IPS-NIHi7 (cell line): ENCODE results near the gene ANXA3.
A peak's percentile ranks its signal among the peaks of the same experiment; 100 is the strongest.

ENCODE experiments used
- DNase-seq: peaks from one replicate; pipeline ENCODE4 v3.0.0; 2012; ENCODE audit warnings: mixed read lengths; ENCODE audit errors: extremely low spot score

ANXA3 gene

DNA sequence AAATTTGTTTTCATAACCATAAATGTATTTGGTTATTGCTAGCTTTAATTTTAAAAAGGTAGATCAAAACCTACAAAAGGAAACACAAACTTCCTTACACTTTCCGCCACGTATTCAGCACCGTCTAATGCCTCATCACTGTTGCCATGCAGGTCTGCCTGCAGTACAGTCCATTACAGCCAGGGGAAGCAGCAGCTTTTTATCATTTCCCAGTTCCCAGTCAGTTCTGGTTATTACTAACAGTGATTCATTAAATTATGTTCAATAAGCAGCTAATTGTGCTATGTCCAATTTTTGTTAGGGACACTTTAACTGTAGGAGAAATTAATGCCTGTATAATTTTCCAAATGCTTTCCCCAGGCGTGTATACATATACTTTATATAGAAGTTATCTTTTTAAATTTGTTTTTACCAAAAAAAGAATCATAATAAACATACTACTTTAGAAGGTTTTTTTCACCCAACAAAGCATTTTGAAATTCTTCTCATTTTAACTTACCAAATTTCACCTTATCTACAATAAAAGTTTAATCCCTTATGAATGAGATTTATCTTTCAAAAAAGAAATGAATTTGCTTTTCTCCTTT lies 93.3 kb downstream of the ANXA3 start:
- DNase-seq: peak; percentile 69

GRCh38 chr4:78645853-78646757 lies 94.5 kb downstream of the ANXA3 start:
- DNase-seq: no peak

DNA sequence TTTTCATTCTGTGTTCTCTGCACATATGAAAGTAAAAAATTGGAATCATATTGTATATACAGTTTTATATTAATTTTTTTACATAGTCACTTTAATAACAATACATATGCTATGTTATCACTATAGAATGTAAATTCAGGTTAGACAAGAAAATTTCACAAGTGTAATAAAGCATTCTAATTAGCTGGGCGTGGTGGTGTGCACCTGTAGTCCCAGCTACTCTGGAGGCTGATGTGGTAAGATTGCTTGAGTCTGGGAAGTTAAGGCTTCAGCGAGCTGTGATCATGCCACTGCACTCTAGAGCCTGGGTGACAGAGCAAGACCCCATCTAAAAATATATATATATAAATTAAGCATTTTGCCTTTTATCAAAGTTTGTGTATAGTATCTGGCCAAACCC lies 95.7 kb downstream of the ANXA3 start:
- no peak for DNase-seq

DNA sequence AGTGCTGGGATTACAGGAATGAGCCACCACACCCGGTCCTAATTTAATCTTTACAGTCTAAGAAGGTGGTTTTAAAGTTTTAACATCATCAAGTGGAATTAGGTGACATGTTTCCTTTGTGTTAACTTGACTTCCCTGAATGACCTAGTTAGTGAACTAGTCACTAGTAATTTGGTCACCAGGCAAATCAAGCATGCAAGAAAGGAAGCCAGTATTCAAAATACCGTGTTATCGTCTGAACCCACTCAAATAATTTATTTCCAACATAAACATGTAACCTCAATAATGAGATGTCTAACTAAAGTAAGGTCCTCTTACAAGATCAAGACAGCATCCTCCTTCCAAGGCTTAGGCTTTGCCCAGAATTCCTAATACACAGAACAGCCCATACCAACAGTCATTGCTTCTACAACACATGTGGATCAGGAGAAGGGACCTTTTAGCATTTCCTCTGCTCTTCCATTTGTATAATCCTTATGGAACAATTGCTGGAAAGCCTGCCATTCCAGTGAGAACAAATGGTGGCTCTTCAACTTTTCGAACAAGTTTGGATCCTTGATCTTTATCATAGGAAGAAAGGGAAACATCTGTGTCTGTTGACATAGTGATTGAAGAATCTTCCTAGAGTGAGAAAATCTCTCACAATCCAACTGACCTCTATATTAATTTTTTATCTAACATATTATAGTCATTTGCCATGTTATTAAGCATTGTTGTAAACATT lies 97.2 kb downstream of the ANXA3 start:
- DNase-seq: no peak

- DNase-seq: no peak
Observed at GRCh38 chr4:78650106-78651024, 98.8 kb downstream of the ANXA3 start.

- no peak for DNase-seq
Observed at GRCh38 chr4:78651250-78651860, 99.8 kb downstream of the ANXA3 start.

GRCh38 chr4:78652282-78652876 lies 100.8 kb downstream of the ANXA3 start:
- DNase-seq: no peak

DNA sequence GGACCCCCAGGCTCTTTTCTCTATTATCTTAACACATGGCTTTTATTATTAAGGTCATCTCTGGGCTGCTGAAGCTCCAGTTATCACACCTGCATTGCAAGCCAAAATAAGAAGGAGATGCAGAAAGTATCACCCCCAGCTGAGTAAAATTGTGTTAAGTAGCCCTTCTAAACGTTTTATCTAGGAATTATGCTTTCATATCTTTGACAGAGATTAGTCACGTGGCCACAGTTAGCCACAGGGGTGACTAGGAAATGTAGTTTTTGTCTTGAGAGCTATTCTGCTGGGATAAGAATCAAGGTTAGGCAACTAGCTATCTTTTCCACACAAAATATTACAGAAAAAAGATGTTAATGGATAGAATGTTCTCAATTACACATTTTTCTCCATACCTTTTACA lies 102.1 kb downstream of the ANXA3 start:
- no peak for DNase-seq

- no peak for DNase-seq
Observed at GRCh38 chr4:78654807-78655206, 103.2 kb downstream of the ANXA3 start.

GRCh38 chr4:78656968-78657445 lies 105.4 kb downstream of the ANXA3 start:
- no peak for DNase-seq

DNA sequence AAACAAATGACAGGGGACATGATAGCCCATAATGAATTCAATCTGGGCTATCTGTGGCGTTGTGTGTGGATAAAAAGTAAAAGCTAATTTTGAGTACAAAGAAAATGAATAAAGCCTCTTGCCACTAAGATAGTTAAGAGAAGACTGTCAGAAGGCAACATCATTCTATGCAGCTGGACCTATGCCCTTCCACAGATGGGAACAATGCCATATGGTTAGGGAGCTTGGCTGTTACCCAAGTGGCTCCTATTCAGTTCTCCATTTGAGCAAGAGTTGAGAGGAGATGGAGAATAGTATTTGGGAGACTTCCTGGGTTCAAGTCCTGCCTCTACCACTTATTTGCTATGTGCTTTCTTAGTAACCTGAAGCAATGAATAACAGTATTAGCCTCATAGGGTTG lies 107.7 kb downstream of the ANXA3 start:
- DNase-seq: no peak

GRCh38 chr4:78659665-78660064 lies 108.1 kb downstream of the ANXA3 start:
- DNase-seq: no peak
